Measurements from ENCODE around the gene CNTFR.

Gene CNTFR

GRCh38 chr9:34591248-34591916 is 1.9 kb upstream of the CNTFR start:
- POLR2A ChIA-PET = no interaction called here
- CTCF ChIA-PET = interaction anchor here (0.6 to 5.1 kb wide), 46 partner anchors 9 to 968 kb away, joined by 3 to 46 read pairs (median 5); partner anchors contain the start of genes DCTN3, RPP25L and SIGMAR1
- TF ChIP-seq, protein P1, sequence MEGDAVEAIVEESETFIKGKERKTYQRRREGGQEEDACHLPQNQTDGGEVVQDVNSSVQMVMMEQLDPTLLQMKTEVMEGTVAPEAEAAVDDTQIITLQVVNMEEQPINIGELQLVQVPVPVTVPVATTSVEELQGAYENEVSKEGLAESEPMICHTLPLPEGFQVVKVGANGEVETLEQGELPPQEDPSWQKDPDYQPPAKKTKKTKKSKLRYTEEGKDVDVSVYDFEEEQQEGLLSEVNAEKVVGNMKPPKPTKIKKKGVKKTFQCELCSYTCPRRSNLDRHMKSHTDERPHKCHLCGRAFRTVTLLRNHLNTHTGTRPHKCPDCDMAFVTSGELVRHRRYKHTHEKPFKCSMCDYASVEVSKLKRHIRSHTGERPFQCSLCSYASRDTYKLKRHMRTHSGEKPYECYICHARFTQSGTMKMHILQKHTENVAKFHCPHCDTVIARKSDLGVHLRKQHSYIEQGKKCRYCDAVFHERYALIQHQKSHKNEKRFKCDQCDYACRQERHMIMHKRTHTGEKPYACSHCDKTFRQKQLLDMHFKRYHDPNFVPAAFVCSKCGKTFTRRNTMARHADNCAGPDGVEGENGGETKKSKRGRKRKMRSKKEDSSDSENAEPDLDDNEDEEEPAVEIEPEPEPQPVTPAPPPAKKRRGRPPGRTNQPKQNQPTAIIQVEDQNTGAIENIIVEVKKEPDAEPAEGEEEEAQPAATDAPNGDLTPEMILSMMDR (IDR thresholded peaks at IDR 0.05; ENCODE audit: control extremely low read depth, extremely low read depth, low read depth, missing control alignments) = peak; percentile 95
- DNase-seq (ENCODE audit: extremely low spot score) = peak; percentile 91

GRCh38 chr9:34590381-34591247 is 1.1 kb upstream of the CNTFR start:
- DNase-seq (ENCODE audit: extremely low spot score) = no peak
- POLR2A ChIA-PET = no interaction called here
- TF ChIP-seq, protein P1 (IDR thresholded peaks at IDR 0.05; ENCODE audit: control extremely low read depth, extremely low read depth, low read depth, missing control alignments) = no peak
- CTCF ChIA-PET = interaction anchor here (0.9 to 5.1 kb wide), 22 partner anchors 9 to 643 kb away, joined by 3 to 46 read pairs (median 8); partner anchors contain the start of genes RPP25L and SIGMAR1

DNA sequence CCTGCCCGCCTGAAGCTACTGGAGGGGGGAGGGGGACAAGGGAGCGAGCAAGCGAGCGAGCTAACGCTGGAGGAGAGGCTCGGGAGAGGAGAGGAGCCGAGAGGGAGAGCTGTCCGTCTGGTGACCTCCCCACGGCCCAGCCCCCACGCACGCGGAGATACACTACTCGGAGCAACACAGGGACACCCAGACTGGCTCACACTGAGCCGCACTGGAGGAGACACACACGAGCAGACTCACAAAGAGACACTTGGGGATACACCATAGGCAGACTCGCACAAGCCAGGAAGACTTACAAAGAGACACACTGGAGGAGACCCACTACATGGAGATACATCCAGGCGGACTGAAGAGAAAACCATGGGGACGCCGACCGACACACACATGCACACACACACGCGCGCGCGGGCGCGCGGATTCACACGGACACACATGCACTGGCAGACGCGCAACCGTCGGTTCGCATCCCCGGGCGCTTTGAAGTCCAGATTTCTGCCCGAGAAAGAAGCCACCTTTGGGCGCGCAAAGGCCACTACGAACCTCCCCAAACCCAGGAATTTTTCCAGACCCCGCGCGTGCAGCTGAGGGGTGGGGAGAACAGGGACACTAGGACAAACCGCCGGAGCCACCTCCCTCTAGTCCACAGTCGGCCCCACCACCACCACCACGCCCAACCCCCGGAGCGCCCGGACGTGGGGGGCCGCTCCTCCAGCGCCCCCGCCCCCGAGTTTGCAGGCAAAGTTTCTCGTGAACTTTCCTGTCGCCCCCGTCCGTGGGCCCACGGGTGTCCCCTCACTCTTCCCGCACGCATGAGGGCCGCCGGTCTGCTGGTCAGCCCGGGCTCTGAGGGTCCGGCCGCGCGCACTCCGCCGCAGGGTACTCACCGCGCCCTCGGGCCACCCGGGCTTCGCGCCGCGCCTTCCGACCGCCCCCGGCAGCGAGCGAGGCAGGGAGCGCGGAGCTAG is 571 bp downstream of the CNTFR start:
- ChIA-PET POLR2A (no interaction called here), CTCF (interaction anchor here (2.2 kb wide), 1 partner anchor 10 kb away, joined by 6 read pairs; no protein-coding TSS in a partner anchor)
- TF ChIP-seq, protein P1 (IDR thresholded peaks at IDR 0.05; ENCODE audit: control extremely low read depth, extremely low read depth, low read depth, missing control alignments) = no peak
- DNase-seq (ENCODE audit: extremely low spot score) = no peak

DNA sequence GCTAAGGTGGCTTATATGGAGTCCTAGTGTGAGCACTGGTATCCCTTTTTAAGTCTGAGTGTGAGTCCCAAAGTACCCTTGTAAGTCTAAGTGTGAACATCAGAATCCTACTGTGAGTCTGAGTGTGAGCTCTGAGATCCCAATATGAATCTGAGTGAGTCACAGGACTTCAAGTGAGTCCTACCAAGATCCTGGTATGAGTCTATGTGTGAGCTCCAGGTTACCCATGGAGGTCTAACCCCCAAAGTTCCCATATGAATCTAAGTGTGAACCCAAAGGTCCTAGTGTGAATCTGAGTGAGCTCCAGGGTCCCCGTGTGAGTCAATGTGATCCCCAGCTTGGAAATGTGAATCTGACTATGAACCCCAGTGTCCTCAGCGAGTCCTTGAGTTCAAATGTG is 2.3 kb downstream of the CNTFR start:
- ChIA-PET CTCF (interaction anchor here (1.0 to 2.2 kb wide), 6 partner anchors 10 to 184 kb away, joined by 3 to 9 read pairs (median 5); no protein-coding TSS in a partner anchor), POLR2A (no interaction called here)
- TF ChIP-seq, protein P1 (IDR thresholded peaks at IDR 0.05; ENCODE audit: control extremely low read depth, extremely low read depth, low read depth, missing control alignments) = no peak
- DNase-seq (ENCODE audit: extremely low spot score) = no peak

DNA sequence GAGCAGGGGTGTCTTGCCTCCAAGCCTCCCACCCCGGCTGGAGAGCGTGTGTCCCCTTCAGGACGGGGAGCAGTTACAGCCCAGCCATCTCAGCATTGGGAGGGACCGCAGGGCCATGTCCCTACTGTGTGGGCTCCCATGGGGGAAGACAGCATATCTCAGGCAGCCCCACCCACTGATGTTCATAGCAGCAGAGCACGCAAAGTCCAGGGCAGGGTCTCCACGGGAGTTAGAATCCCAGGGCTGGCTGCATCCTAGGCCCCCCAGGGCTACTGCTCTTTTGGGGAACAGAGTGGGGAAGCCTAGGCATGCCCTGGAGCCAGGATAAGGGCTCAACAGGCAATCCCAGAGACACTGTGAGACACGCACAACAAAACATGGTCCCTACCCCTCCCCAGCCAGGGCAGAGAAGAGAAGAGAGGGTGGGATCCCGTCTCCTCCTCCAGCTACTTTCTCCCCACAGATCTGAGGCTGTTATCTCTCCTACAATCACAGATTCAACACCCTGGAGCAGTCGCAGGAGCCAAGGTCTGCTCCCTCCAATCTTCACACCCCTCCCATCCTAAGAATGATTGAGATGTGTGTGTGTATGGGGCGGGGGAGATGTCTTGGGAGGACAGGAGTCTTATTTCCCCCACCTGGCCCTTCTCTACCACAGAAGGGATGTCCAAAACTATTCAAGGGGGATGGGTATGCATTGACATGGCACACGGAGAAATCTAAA is 3.4 kb downstream of the CNTFR start:
- no peak for DNase-seq (ENCODE audit: extremely low spot score)
- POLR2A ChIA-PET = no interaction called here
- CTCF ChIA-PET = interaction anchor here (1.0 to 2.5 kb wide), 7 partner anchors 9 to 182 kb away, joined by 3 to 10 read pairs (median 5); no protein-coding TSS in a partner anchor
- TF ChIP-seq, protein P1 (IDR thresholded peaks at IDR 0.05; ENCODE audit: control extremely low read depth, extremely low read depth, low read depth, missing control alignments) = no peak
